Muscle layer of colon (tissue), 2 donors: ENCODE measurements around the gene CDX1.

Experiments
- H3K27ac ChIP-seq: one replicate; pipeline ENCODE4 v1.7.0; 2013; ENCODE audit warnings: low read depth, mild to moderate bottlenecking, low read length, moderate library complexity
- H3K27me3 ChIP-seq, 2 donors: one replicate each; pipeline ENCODE4 v1.7.0; 2013; ENCODE audit warnings: low read length in 2 of 2, mild to moderate bottlenecking in 2 of 2; ENCODE audit not compliant: insufficient read depth in 2 of 2, control insufficient read depth in 1 of 2
- H3K36me3 ChIP-seq: one replicate; pipeline ENCODE4 v1.7.0; 2013; ENCODE audit warnings: mild to moderate bottlenecking, low read length; ENCODE audit not compliant: insufficient read depth
- H3K4me1 ChIP-seq: one replicate; pipeline ENCODE4 v1.7.0; 2013; ENCODE audit warnings: mild to moderate bottlenecking, low read length; ENCODE audit not compliant: insufficient read depth
- H3K4me3 ChIP-seq, 2 donors: one replicate each; pipeline ENCODE4 v1.7.0; 2013; ENCODE audit warnings: low read length in 2 of 2, low read depth in 1 of 2, mild to moderate bottlenecking in 1 of 2, moderate library complexity in 1 of 2
- H3K9ac ChIP-seq: one replicate; pipeline ENCODE4 v1.7.0; 2013; ENCODE audit warnings: low read length
- H3K9me3 ChIP-seq: one replicate; pipeline ENCODE4 v1.7.0; 2013; ENCODE audit warnings: mild to moderate bottlenecking, low read length
- donor health status: abdominal sarcoma.
- donor health status: Adenocarcinoma of cecum.

The CDX1 gene

GRCh38 chr5:150206098-150206778 lies 39.7 kb downstream of the CDX1 start:
- H3K36me3 ChIP-seq: no peaks in the 10 kb centered on the region
- no peak overlapping the region for H3K4me3 ChIP-seq
- H3K4me1 ChIP-seq: no peaks in the 10 kb centered on the region
- no peak overlapping the region for H3K9ac ChIP-seq
- no peak overlapping the region for H3K27ac ChIP-seq
- H3K27me3 ChIP-seq: no peaks in the 10 kb centered on the region
- H3K9me3 ChIP-seq: no peaks in the 10 kb centered on the region

GRCh38 chr5:150206779-150207115 lies 40.2 kb downstream of the CDX1 start:
- no peaks in the 10 kb centered on the region for H3K9me3 ChIP-seq

GRCh38 chr5:150208187-150209098 lies 41.9 kb downstream of the CDX1 start:
- Histone ChIP-seq H3K36me3 (no peaks in the 10 kb centered on the region), H3K27me3 (no peaks in the 10 kb centered on the region), H3K4me1 (no peaks in the 10 kb centered on the region), H3K27ac (no peak overlapping the region), H3K9me3 (no peaks in the 10 kb centered on the region), H3K9ac (no peak overlapping the region), H3K4me3 (no peak overlapping the region)

More at GRCh38 chr5:150206779-150207115, 40.2 kb downstream of the CDX1 start:
- no peak overlapping the region for H3K9ac ChIP-seq
- H3K27me3 ChIP-seq: no peaks in the 10 kb centered on the region
- H3K36me3 ChIP-seq: no peaks in the 10 kb centered on the region
- no peaks in the 10 kb centered on the region for H3K4me1 ChIP-seq
- no peak overlapping the region for H3K4me3 ChIP-seq
- no peak overlapping the region for H3K27ac ChIP-seq

GRCh38 chr5:150209099-150209635 lies 42.6 kb downstream of the CDX1 start:
- Histone ChIP-seq H3K4me1 (no peaks in the 10 kb centered on the region), H3K9me3 (no peaks in the 10 kb centered on the region), H3K27me3 (no peaks in the 10 kb centered on the region), H3K9ac (no peak overlapping the region), H3K4me3 (no peak overlapping the region), H3K36me3 (no peaks in the 10 kb centered on the region), H3K27ac (no peak overlapping the region)

GRCh38 chr5:150210644-150211043 lies 44.1 kb downstream of the CDX1 start:
- Histone ChIP-seq H3K27ac (no peak overlapping the region), H3K9me3 (no peaks in the 10 kb centered on the region), H3K4me3 (no peak overlapping the region), H3K27me3 (no peaks in the 10 kb centered on the region), H3K9ac (no peak overlapping the region), H3K4me1 (no peaks in the 10 kb centered on the region), H3K36me3 (no peaks in the 10 kb centered on the region)

GRCh38 chr5:150211156-150212030 lies 44.8 kb downstream of the CDX1 start:
- Histone ChIP-seq H3K27me3 (no peaks in the 10 kb centered on the region), H3K4me3 (no peak overlapping the region), H3K9ac (no peak overlapping the region), H3K9me3 (no peaks in the 10 kb centered on the region), H3K4me1 (no peaks in the 10 kb centered on the region), H3K36me3 (no peaks in the 10 kb centered on the region), H3K27ac (no peak overlapping the region)

- Histone ChIP-seq H3K27me3 (peaks cover 0 to 2% of the 10 kb centered on the region in 2 donors), H3K4me1 (no peaks in the 10 kb centered on the region), H3K4me3 (no peak overlapping the region), H3K9me3 (no peaks in the 10 kb centered on the region), H3K36me3 (no peaks in the 10 kb centered on the region), H3K27ac (no peak overlapping the region), H3K9ac (no peak overlapping the region)
These were observed 47.0 kb downstream of the CDX1 start for GRCh38 chr5:150213530-150213929.

GRCh38 chr5:150214289-150214688 lies 47.7 kb downstream of the CDX1 start:
- Histone ChIP-seq H3K9me3 (no peaks in the 10 kb centered on the region), H3K4me1 (no peaks in the 10 kb centered on the region), H3K36me3 (no peaks in the 10 kb centered on the region), H3K27ac (no peak overlapping the region), H3K4me3 (no peak overlapping the region), H3K27me3 (peaks cover 0 to 4% of the 10 kb centered on the region in 2 donors), H3K9ac (no peak overlapping the region)

GRCh38 chr5:150215979-150216944 lies 49.7 kb downstream of the CDX1 start:
- no peak overlapping the region for H3K9ac ChIP-seq

GRCh38 chr5:150217038-150217437 lies 50.5 kb downstream of the CDX1 start:
- Histone ChIP-seq H3K9me3 (no peaks in the 10 kb centered on the region), H3K27me3 (peaks cover 0 to 4% of the 10 kb centered on the region in 2 donors), H3K9ac (no peak overlapping the region), H3K4me1 (no peaks in the 10 kb centered on the region), H3K27ac (no peak overlapping the region), H3K4me3 (no peak overlapping the region), H3K36me3 (no peaks in the 10 kb centered on the region)

More at GRCh38 chr5:150215979-150216944, 49.7 kb downstream of the CDX1 start:
- H3K4me1 ChIP-seq: no peaks in the 10 kb centered on the region
- H3K27ac ChIP-seq: no peak overlapping the region
- H3K9me3 ChIP-seq: no peaks in the 10 kb centered on the region
- H3K27me3 ChIP-seq: peaks cover 0 to 4% of the 10 kb centered on the region in 2 donors
- no peaks in the 10 kb centered on the region for H3K36me3 ChIP-seq
- no peak overlapping the region for H3K4me3 ChIP-seq
